HepG2 (cell line): ENCODE measurements around the gene HS6ST1. TPM values are rescaled to one million over a fixed set of nuclear protein-coding genes. Genes with fewer than 3 reads are reported as not detected.

ENCODE experiments used
- ATAC-seq: fragments of 200-7000 bp; cut with Tn5 transposase; 3 replicates; pipeline ENCODE4 v1.9.1; 2020; ENCODE audit warnings: mild to moderate bottlenecking, moderate library complexity
- BruUV-seq: library from RNA; stranded (reverse); fragments of 400-500 nt; replicated peaks from 2 replicates; lab custom pipeline; 2021; lab: Mats Ljungman, UMichigan
- CTCF ChIA-PET: fragments of 300-600 bp; formaldehyde crosslinking; extraction: SDS; loops from one replicate; lab custom pipeline; 2021; ENCODE audit warnings: low total read pairs, inconsistent platforms, low intra/inter-chr PET ratio; lab: Yijun Ruan, JAX
- POLR2A ChIA-PET: fragments of 350-600 bp; sonication (Branson Sonifier 250); formaldehyde crosslinking; loops from one replicate; lab custom pipeline; 2020; ENCODE audit warnings: antibody characterized with exemption, inconsistent platforms; lab: Yijun Ruan, JAX
- DNase-seq: peaks from one replicate; pipeline ENCODE4 v3.0.0-alpha.2; 2015; ENCODE audit warnings: low spot score
- FAIRE-seq: peaks from 3 replicates; lab custom pipeline; 2011; peaks lifted over from hg19 to GRCh38; lab: Jason Lieb, UNC
- H2AFZ ChIP-seq: one replicate; pipeline ENCODE4 v1.6.1; 2011; ENCODE audit warnings: low read length, inconsistent platforms
- H3K27ac ChIP-seq: fragments of 300-600 bp; 3 replicates; pipeline ENCODE4 v1.8.0; 2011; ENCODE audit warnings: mixed run types, mild to moderate bottlenecking, mixed read lengths, low read length, inconsistent platforms; ENCODE audit not compliant: insufficient read depth; ENCODE audit errors: extremely low read length
- H3K27me3 ChIP-seq, 2 experiments: fragments of 200-600 bp in 1 of 2; 2 replicates in 1 of 2; 3 replicates in 1 of 2; pipeline versions ENCODE4 v1.6.0 to v1.8.0; 2011; ENCODE audit warnings: low read length in 2 of 2, mild to moderate bottlenecking in 2 of 2, moderate library complexity in 2 of 2, inconsistent platforms in 1 of 2; ENCODE audit not compliant: insufficient read depth in 2 of 2, control insufficient read depth in 1 of 2
- H3K36me3 ChIP-seq, 2 experiments: fragments of 200-600 bp in 1 of 2; replicated peaks in 1 of 2; 2 replicates in 1 of 2; 3 replicates in 1 of 2; pipeline versions ENCODE4 v1.5.1 to v1.8.0; 2011; ENCODE audit warnings: low read length in 2 of 2, inconsistent platforms in 1 of 2; ENCODE audit not compliant: insufficient read depth in 2 of 2, control insufficient read depth in 1 of 2
- H3K4me1 ChIP-seq: 2 replicates; pipeline ENCODE4 v1.5.1; 2012; ENCODE audit warnings: low read length, inconsistent platforms; ENCODE audit not compliant: insufficient read depth
- H3K4me2 ChIP-seq: 2 replicates; pipeline ENCODE4 v1.6.0; 2011; ENCODE audit warnings: low read depth, low read length, inconsistent platforms
- H3K4me3 ChIP-seq, 3 experiments: fragments of 200-600 bp in 1 of 3; sonication (generic), shearing (Covaris generic) in 1 of 3; replicated peaks in 1 of 3; 2 replicates each; pipeline ENCODE4 v1.5.1; 2011 to 2016; ENCODE audit warnings: low read length in 3 of 3, inconsistent platforms in 2 of 3, low read depth in 2 of 3, mild to moderate bottlenecking in 2 of 3, control low read depth in 1 of 3, mixed read lengths in 1 of 3; ENCODE audit not compliant: insufficient read depth in 1 of 3
- H3K79me2 ChIP-seq: one replicate; pipeline ENCODE4 v1.6.1; 2011; ENCODE audit warnings: low read length, inconsistent platforms; ENCODE audit not compliant: insufficient read depth
- H3K9ac ChIP-seq: 2 replicates; pipeline ENCODE4 v1.6.0; 2011; ENCODE audit warnings: mild to moderate bottlenecking, low read depth, low read length, inconsistent platforms; ENCODE audit not compliant: insufficient read depth
- H3K9me3 ChIP-seq: 2 replicates; pipeline ENCODE4 v1.5.1; 2012; ENCODE audit warnings: mild to moderate bottlenecking, low read length
- H4K20me1 ChIP-seq: 2 replicates; pipeline ENCODE4 v1.6.0; 2011; ENCODE audit warnings: inconsistent platforms, mild to moderate bottlenecking, low read length, moderate library complexity; ENCODE audit not compliant: insufficient read depth
- AHR ChIP-seq: IDR thresholded peaks from 2 replicates; pipeline ENCODE4 v1.6.1; 2018; ENCODE audit warnings: missing genetic modification reagents, missing compliant biosample characterization
- ARHGAP35 ChIP-seq: sonication (generic); formaldehyde crosslinking; IDR thresholded peaks from 2 replicates; pipeline ENCODE4 v1.9.0; 2022; ENCODE audit warnings: mild to moderate bottlenecking, inconsistent platforms, moderate library complexity, missing genetic modification reagents, borderline replicate concordance
- CSRNP1 ChIP-seq: sonication (generic); formaldehyde crosslinking; IDR thresholded peaks from 2 replicates; pipeline ENCODE4 v1.8.1; 2023; ENCODE audit warnings: mild to moderate bottlenecking, missing genetic modification reagents
- EHMT2 ChIP-seq: fragments of 200-600 bp; sonication (generic); IDR thresholded peaks from 2 replicates; pipeline ENCODE4 v1.7.0; 2017; ENCODE audit warnings: antibody characterized with exemption, low read depth, low read length, borderline replicate concordance
- GPN1 ChIP-seq: sonication (generic); formaldehyde crosslinking; IDR thresholded peaks from 2 replicates; pipeline ENCODE4 v1.5.1; 2020; ENCODE audit warnings: missing genetic modification reagents, borderline replicate concordance
- GTF2F1 ChIP-seq: fragments of 150-350 bp; IDR thresholded peaks from 2 replicates; pipeline ENCODE4 v1.6.1; 2014; ENCODE audit warnings: low read length
- KAT8 ChIP-seq: IDR thresholded peaks from 2 replicates; pipeline ENCODE4 v1.6.1; 2016; ENCODE audit warnings: missing genetic modification reagents, missing compliant biosample characterization
- NR2F1 ChIP-seq, 2 experiments: fragments of 450-650 bp in 1 of 2; formaldehyde crosslinking in 1 of 2; IDR thresholded peaks; 2 replicates each; pipeline versions ENCODE4 v1.5.0 to v1.6.1; 2016 to 2020; ENCODE audit warnings: mild to moderate bottlenecking in 1 of 2, missing compliant biosample characterization in 1 of 2, missing genetic modification reagents in 1 of 2, moderate library complexity in 1 of 2
- RBFOX2 ChIP-seq: fragments of 200-400 bp; formaldehyde crosslinking; IDR thresholded peaks from 2 replicates; pipeline ENCODE4 v1.6.1; 2017; ENCODE audit warnings: low read depth, mild to moderate bottlenecking, low read length
- WIZ ChIP-seq: sonication (generic); formaldehyde crosslinking; IDR thresholded peaks from 2 replicates; pipeline ENCODE4 v1.5.1; 2020; ENCODE audit warnings: mild to moderate bottlenecking, missing genetic modification reagents
- ZFP62 ChIP-seq: sonication (generic); formaldehyde crosslinking; IDR thresholded peaks from 2 replicates; pipeline ENCODE4 v1.4.0; 2020; ENCODE audit warnings: missing genetic modification reagents
- ZNF230 ChIP-seq: sonication (generic); formaldehyde crosslinking; IDR thresholded peaks from 2 replicates; pipeline ENCODE4 v1.4.0; 2020; ENCODE audit warnings: mild to moderate bottlenecking, missing genetic modification reagents
- ZNF281 ChIP-seq: sonication (generic); formaldehyde crosslinking; IDR thresholded peaks from 2 replicates; pipeline ENCODE4 v1.4.0; 2020; ENCODE audit warnings: missing genetic modification reagents, borderline replicate concordance
- ZNF296 ChIP-seq: sonication (generic); formaldehyde crosslinking; conservative IDR thresholded peaks from 2 replicates; pipeline ENCODE4 v1.5.0; 2020; ENCODE audit warnings: mild to moderate bottlenecking, missing genetic modification reagents
- ZNF383 ChIP-seq: sonication (generic); formaldehyde crosslinking; IDR thresholded peaks from 2 replicates; pipeline ENCODE4 v1.4.0; 2020; ENCODE audit warnings: missing genetic modification reagents, mild to moderate bottlenecking, borderline replicate concordance
- ZNF850 ChIP-seq: sonication (generic); formaldehyde crosslinking; conservative IDR thresholded peaks from 2 replicates; pipeline ENCODE4 v1.9.0; 2021; ENCODE audit warnings: mild to moderate bottlenecking, missing genetic modification reagents
- WGBS: methylation state at CpG from one replicate; pipeline ENCODE4 v1.1.6; 2017; ENCODE audit warnings: low lambda C conversion rate; 5-methylcytosine and 5-hydroxymethylcytosine counted together
- in situ Hi-C: cut with HindIII; loops from 2 replicates; pipeline ENCODE4 v1.10.0; 2017; ENCODE audit warnings: low pct_unique_long_range_greater_than_20kb; ENCODE audit not compliant: extremely low pct_ligation_motif_present
- intact Hi-C: fragments of 100-400 bp; cut with micrococcal nuclease; formaldehyde crosslinking; loops from one replicate; pipeline ENCODE4 v1.10.0; 2022; ENCODE audit not compliant: unreplicated experiment
- polyA plus RNA-seq, 8 experiments: library from polyadenylated mRNA; depleted of rRNA in 3 of 8; stranded (reverse) in 7 of 8; unstranded in 1 of 8; fragments of >200 nt; fragmentation: Illumina TruSeq in 4 of 8; extraction: Trizol in 4 of 8; gene quantifications; 2 replicates each; pipeline versions ENCODE4 v1.2.1 to v1.2.3, GENCODE V29; 2011 to 2016; ENCODE audit warnings: low read depth in 4 of 8, missing spikeins in 1 of 8, mixed read lengths in 1 of 8; ENCODE audit not compliant: insufficient read depth in 1 of 8
- total RNA-seq, 5 experiments: library from RNA; depleted of rRNA; stranded (reverse); fragments of >200 nt; fragmentation: Illumina TruSeq; extraction: Trizol; gene quantifications; 2 replicates each; pipeline ENCODE4 v1.2.3, GENCODE V29; 2016; ENCODE audit warnings: low read depth in 1 of 5
- TF ChIP-seq, protein P1 (sequence below): sonication (generic); formaldehyde crosslinking; IDR thresholded peaks from 2 replicates; pipeline ENCODE4 v1.8.0; 2022; ENCODE audit warnings: mild to moderate bottlenecking, missing genetic modification reagents

Gene HS6ST1
- total and polyA plus RNA-seq, 2 of the 13 experiments (the other 11 are each of a cell fraction or from before 2014, with no cell fraction given), result 34.5 to 84.6 TPM

- Histone ChIP-seq H3K9ac (peak overlapping the region; percentile 93), H3K4me1 (peaks cover 38% of the 10 kb centered on the region), H2AFZ (no peak overlapping the region), H3K27me3 (no peaks in the 10 kb centered on the region), H3K9me3 (no peaks in the 10 kb centered on the region), H3K4me2 (peak overlapping the region; percentile 89), H3K36me3 (no peaks in the 10 kb centered on the region), H3K79me2 (no peaks in the 10 kb centered on the region), H4K20me1 (no peaks in the 10 kb centered on the region), H3K27ac (peak overlapping the region; percentile 78), H3K4me3 (peak overlapping the region; percentile 71 to 89 (median 72))
- peak; percentile 96 for ATAC-seq
- peak; percentile 78 for DNase-seq
- intact Hi-C loops, result loop anchor here (1.0 to 5.0 kb wide), 5 partner anchors 36 to 170 kb away; partner anchors contain the start of gene UGGT1
- peak; percentile 36 for FAIRE-seq
- ChIA-PET CTCF (interaction anchor here (0.7 to 2.2 kb wide), 4 partner anchors 54 to 169 kb away, joined by 3 to 30 read pairs (median 12); no protein-coding TSS in a partner anchor), POLR2A (interaction anchor here (0.8 to 1.3 kb wide), 5 partner anchors 38 to 76 kb away, joined by 4 to 6 read pairs (median 4); no protein-coding TSS in a partner anchor)
- 5% methylated on average over 56 of the region's 84 CpGs for WGBS
- in situ Hi-C loops, result loop anchor here (10.0 kb wide), 1 partner anchor 58 kb away; no protein-coding TSS in a partner anchor
- TSS peak; percentile 85 for BruUV-seq
- TF ChIP-seq ZNF850 (peak; percentile 62; the same call in 1 of the 2 replicates), ARHGAP35 (peak; percentile 48; the same call in 1 of the 2 replicates), ZFP62 (CRISPR knock-in tag) (no peak), AHR (CRISPR knock-in tag) (no peak; the same call in 1 of the 2 replicates), ZNF296 (CRISPR knock-in tag) (peak; percentile 68), NR2F1 (CRISPR knock-in tag; IDR thresholded peaks at IDR 0.05) (peak in 1 of 2 experiments; percentile 54; a peak in 1 of 4 replicates), RBFOX2 (peak; percentile 97), KAT8 (CRISPR knock-in tag) (peak; percentile 84; the same call in 1 of the 2 replicates), ZNF383 (CRISPR knock-in tag) (peak; percentile 98), WIZ (CRISPR knock-in tag) (peak; percentile 42; the same call in 1 of the 2 replicates), CSRNP1 (CRISPR knock-in tag) (peak; percentile 58), EHMT2 (no peak), ZNF230 (peak; percentile 91; the same call in 1 of the 2 replicates), GTF2F1 (no peak), ZNF281 (CRISPR knock-in tag) (peak; percentile 8; the same call in 1 of the 2 replicates), GPN1 (CRISPR knock-in tag) (peak; percentile 35; the same call in 1 of the 2 replicates)
- TF ChIP-seq, protein P1, sequence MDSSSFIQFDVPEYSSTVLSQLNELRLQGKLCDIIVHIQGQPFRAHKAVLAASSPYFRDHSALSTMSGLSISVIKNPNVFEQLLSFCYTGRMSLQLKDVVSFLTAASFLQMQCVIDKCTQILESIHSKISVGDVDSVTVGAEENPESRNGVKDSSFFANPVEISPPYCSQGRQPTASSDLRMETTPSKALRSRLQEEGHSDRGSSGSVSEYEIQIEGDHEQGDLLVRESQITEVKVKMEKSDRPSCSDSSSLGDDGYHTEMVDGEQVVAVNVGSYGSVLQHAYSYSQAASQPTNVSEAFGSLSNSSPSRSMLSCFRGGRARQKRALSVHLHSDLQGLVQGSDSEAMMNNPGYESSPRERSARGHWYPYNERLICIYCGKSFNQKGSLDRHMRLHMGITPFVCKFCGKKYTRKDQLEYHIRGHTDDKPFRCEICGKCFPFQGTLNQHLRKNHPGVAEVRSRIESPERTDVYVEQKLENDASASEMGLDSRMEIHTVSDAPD (CRISPR knock-in tag), result peak; percentile 7; the same call in 1 of the 2 replicates
These were observed 85.5 kb downstream of the HS6ST1 start for GRCh38 chr2:128232965-128233789.
